Gastrocnemius medialis (tissue), 4 donors: ENCODE data around the gene OGFRL1. TPM values are rescaled to one million over a fixed set of nuclear protein-coding genes. Genes with fewer than 3 reads are reported as not detected.

Experiments used
- ATAC-seq, 2 donors: fragments of 150-250 bp; one replicate each; pipeline ENCODE4 v1.9.1; 2016
- DNase-seq, 2 donors: peaks; one replicate each; pipeline ENCODE4 v3.0.0-alpha.2; 2019
- H3K27ac ChIP-seq, 4 donors: fragments of 200-600 bp; sonication (generic); 1 replicate in 1 of 4; 2 replicates in 3 of 4; pipeline ENCODE4 v1.5.1; 2016 to 2018; ENCODE audit warnings: mild to moderate bottlenecking in 2 of 4, moderate library complexity in 1 of 4
- H3K27me3 ChIP-seq, 3 donors: fragments of 200-600 bp; sonication (generic) in 2 of 3; 1 replicate in 1 of 3; 2 replicates in 2 of 3; pipeline versions ENCODE4 v1.5.1 to v1.6.0; 2016 to 2019; ENCODE audit warnings: mild to moderate bottlenecking in 1 of 3, moderate library complexity in 1 of 3
- H3K36me3 ChIP-seq, 2 donors: fragments of 200-600 bp; sonication (generic) in 1 of 2; one replicate each; pipeline ENCODE4 v1.5.1; 2017 to 2018
- H3K4me1 ChIP-seq, 2 donors: fragments of 200-600 bp; sonication (generic) in 1 of 2; one replicate each; pipeline ENCODE4 v1.5.1; 2016 to 2017; ENCODE audit warnings: mild to moderate bottlenecking in 2 of 2
- H3K4me3 ChIP-seq, 4 donors: fragments of 200-600 bp; sonication (generic) in 3 of 4; 1 replicate in 1 of 4; 2 replicates in 3 of 4; pipeline ENCODE4 v1.5.1; 2016 to 2019; ENCODE audit warnings: mild to moderate bottlenecking in 2 of 4
- H3K9me3 ChIP-seq, 3 donors: fragments of 200-600 bp; sonication (generic) in 2 of 3; 1 replicate in 1 of 3; 2 replicates in 2 of 3; pipeline ENCODE4 v1.5.1; 2016 to 2019
- CTCF ChIP-seq, 5 experiments: fragments of 450-650 bp in 3 of 5; fragments of 200-600 bp in 2 of 5; sonication (generic) in 2 of 5; IDR thresholded peaks in 4 of 5; conservative IDR thresholded peaks in 1 of 5; 1 replicate in 4 of 5; 2 replicates in 1 of 5; pipeline ENCODE4 v1.5.1; 2016 to 2019; ENCODE audit warnings: antibody characterized with exemption in 5 of 5, mild to moderate bottlenecking in 3 of 5, moderate library complexity in 3 of 5
- POLR2A ChIP-seq, 2 donors: fragments of 450-650 bp; IDR thresholded peaks; one replicate each; pipeline ENCODE4 v1.6.1; 2017; ENCODE audit warnings: antibody characterized with exemption in 2 of 2, mild to moderate bottlenecking in 2 of 2, moderate library complexity in 2 of 2
- in situ Hi-C, 4 donors: fragments of 200-750 bp; cut with MboI; loops; one replicate each; pipeline versions ENCODE4 v1.15.0 to v1.8.0; 2017; ENCODE audit warnings: low sequenced_read_pairs in 4 of 4
- intact Hi-C: fragments of 100-400 bp; cut with DNase I; formaldehyde crosslinking; loops from one replicate; pipeline ENCODE4 v1.15.1; 2023; ENCODE audit warnings: low total_unique reads
- total RNA-seq, 4 donors: library from RNA; depleted of rRNA; stranded (reverse); fragments of >200 nt; gene quantifications; one replicate each; pipeline versions ENCODE4 v1.1.0 to v1.2.3, GENCODE V29; 2016

Gene OGFRL1
- total RNA-seq, 4 donors from 2014 or later, result 4.6 to 18.0 (median 6.8) TPM

DNA sequence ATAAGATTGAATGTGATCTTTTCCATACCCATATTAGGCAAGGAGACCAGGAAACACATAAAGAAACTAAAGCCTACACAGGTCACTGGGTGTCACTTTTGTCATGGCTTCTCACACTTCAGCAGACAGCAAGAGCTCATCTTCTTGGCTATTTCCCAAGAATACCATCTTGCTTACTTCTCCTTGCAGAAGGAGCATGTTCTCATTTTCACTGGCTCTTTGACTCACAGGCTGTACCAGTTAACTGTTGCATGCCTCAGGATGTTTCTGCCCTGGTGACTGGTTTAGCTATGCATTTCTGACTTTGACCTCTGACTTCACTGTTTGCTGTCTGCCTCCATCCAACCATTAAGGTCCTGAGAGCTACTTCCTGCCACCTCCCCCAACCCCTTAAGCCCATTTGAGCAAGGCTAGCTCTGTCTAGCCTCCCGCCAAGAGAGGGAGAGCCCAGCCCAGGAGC, 40.3 kb upstream of the OGFRL1 start:
- Histone ChIP-seq H3K36me3 (no peaks in the 10 kb centered on the region), H3K4me3 (no peak overlapping the region), H3K27ac (no peak overlapping the region), H3K4me1 (peaks cover 0 to 24% of the 10 kb centered on the region in 2 donors), H3K27me3 (no peaks in the 10 kb centered on the region), H3K9me3 (no peaks in the 10 kb centered on the region)
- TF ChIP-seq CTCF (IDR thresholded peaks at IDR 0.05 in 4 of 5, conservative IDR thresholded peaks at IDR 0.05 in 1 of 5), result no peak
- in situ Hi-C loops, result no loop called here
- peak; percentile 7 to 57 for ATAC-seq
- no peak for DNase-seq
- intact Hi-C loops, result no loop called here

DNA sequence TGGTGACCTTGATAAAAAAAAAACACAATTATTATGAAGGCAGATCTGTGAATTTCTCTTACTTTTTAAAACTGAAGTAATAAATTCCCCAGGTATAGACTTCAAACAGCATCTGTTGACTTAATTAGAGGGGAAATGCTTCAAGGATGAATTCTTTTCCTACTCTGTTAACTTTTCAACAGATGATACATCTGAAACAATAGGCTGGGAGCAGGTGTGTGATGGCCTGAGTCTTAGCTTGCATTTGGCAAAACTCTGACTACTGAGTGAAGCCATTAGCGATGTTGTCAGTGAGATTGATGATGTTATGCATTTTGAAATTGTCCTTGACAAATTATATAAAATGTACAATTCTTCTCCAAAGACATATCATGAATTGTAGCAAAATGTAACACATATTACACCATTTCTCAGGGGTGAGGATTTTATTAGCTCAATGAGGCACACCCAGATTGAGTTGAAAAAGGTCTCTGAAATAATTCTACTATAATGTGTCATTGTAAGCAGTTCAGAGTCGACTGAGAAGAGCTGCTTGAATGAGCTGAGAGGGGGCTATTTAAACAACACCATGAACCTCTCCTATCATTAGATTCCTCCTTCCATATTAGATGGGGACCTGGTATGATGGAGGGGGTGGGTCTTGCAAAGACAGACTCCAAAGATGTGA, 39.6 kb upstream of the OGFRL1 start:
- H3K27me3 ChIP-seq, result no peaks in the 10 kb centered on the region
- ATAC-seq (no peak), DNase-seq (no peak)
- H3K27ac ChIP-seq, result peak overlapping the region; percentile 61 to 71 (median 66)
- TF ChIP-seq POLR2A (IDR thresholded peaks at IDR 0.05), result no peak
- TF ChIP-seq CTCF (IDR thresholded peaks at IDR 0.05 in 4 of 5, conservative IDR thresholded peaks at IDR 0.05 in 1 of 5), result no peak
- H3K4me1 ChIP-seq, result peaks cover 0 to 24% of the 10 kb centered on the region in 2 donors
- intact Hi-C loops (no loop called here), in situ Hi-C loops (no loop called here)
- H3K36me3 ChIP-seq, result no peaks in the 10 kb centered on the region
- no peaks in the 10 kb centered on the region for H3K9me3 ChIP-seq
- H3K4me3 ChIP-seq, result no peak overlapping the region

- peak overlapping the region; percentile 61 to 71 (median 66) for H3K27ac ChIP-seq
- peaks cover 0 to 34% of the 10 kb centered on the region in 2 donors for H3K4me1 ChIP-seq
- ATAC-seq, result peak; percentile 66 to 82
- no peaks in the 10 kb centered on the region for H3K9me3 ChIP-seq
- H3K36me3 ChIP-seq, result no peaks in the 10 kb centered on the region
- in situ Hi-C loops (no loop called here), intact Hi-C loops (no loop called here)
- TF ChIP-seq POLR2A (IDR thresholded peaks at IDR 0.05), result no peak
- TF ChIP-seq CTCF (IDR thresholded peaks at IDR 0.05 in 4 of 5, conservative IDR thresholded peaks at IDR 0.05 in 1 of 5), result no peak
- DNase-seq, result no peak
- no peaks in the 10 kb centered on the region for H3K27me3 ChIP-seq
- H3K4me3 ChIP-seq, result no peak overlapping the region
These were observed 38.5 kb upstream of the OGFRL1 start for GRCh38 chr6:71250099-71250602.

DNA sequence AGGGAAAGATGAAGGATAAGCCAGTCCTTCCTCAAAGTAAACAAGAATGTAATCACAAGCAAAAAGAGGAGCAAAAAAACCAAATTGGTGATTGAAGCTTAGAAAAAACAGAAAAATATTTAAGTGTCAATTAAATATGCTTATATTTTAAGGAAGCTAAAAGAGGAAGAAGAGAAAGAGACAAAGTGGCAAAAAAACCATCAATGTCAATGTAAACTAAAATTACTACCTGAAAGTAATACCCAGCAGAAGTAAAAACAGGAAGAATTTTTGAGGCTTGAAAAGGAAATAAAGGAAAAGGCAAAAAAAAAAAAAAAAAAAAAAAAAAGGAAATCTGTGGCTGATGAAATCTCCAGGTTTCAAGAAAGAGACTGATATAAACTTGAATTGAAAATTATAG, 36.2 kb upstream of the OGFRL1 start:
- no peak overlapping the region for H3K27ac ChIP-seq

More for the DNA sequence above, 36.2 kb upstream of the OGFRL1 start:
- intact Hi-C loops, result no loop called here
- H3K27me3 ChIP-seq, result no peaks in the 10 kb centered on the region
- H3K9me3 ChIP-seq, result no peaks in the 10 kb centered on the region
- H3K4me3 ChIP-seq, result no peak overlapping the region
- TF ChIP-seq POLR2A (IDR thresholded peaks at IDR 0.05), result no peak
- no peak for TF ChIP-seq CTCF (IDR thresholded peaks at IDR 0.05 in 4 of 5, conservative IDR thresholded peaks at IDR 0.05 in 1 of 5)
- no peak for ATAC-seq
- no peaks in the 10 kb centered on the region for H3K36me3 ChIP-seq
- peaks cover 0 to 34% of the 10 kb centered on the region in 2 donors for H3K4me1 ChIP-seq
- in situ Hi-C loops, result no loop called here
- DNase-seq, result no peak
